Germinal center (tissue), 1 donor: ENCODE measurements around the gene FAM200C.

Experiments used
- DNase-seq: peaks from one replicate; pipeline ENCODE4 v3.0.0; 2012; ENCODE audit warnings: mixed read lengths, low spot score

Gene FAM200C

DNA sequence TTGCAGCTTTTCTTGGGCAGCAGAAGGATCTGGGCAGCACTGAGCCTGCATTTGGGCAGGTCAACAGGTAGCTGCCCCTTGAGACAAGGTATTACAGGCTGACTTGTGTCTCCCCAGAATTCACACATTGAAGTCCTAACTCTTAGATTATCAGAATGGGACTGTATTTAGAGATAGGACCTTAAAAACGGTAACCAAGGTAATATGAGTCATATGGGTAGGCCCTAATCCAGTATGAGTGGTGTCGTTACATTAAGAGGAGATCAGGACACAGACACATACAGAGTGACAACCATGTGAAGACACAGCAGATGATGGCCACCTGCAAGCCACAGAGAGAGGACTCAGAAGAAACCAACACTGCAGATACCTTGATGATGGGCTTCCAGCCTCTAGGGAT lies 32.6 kb downstream of the FAM200C start:
- DNase-seq: no peak

- no peak for DNase-seq
These were observed 33.6 kb downstream of the FAM200C start for GRCh38 chr5:160366230-160366629.

DNA sequence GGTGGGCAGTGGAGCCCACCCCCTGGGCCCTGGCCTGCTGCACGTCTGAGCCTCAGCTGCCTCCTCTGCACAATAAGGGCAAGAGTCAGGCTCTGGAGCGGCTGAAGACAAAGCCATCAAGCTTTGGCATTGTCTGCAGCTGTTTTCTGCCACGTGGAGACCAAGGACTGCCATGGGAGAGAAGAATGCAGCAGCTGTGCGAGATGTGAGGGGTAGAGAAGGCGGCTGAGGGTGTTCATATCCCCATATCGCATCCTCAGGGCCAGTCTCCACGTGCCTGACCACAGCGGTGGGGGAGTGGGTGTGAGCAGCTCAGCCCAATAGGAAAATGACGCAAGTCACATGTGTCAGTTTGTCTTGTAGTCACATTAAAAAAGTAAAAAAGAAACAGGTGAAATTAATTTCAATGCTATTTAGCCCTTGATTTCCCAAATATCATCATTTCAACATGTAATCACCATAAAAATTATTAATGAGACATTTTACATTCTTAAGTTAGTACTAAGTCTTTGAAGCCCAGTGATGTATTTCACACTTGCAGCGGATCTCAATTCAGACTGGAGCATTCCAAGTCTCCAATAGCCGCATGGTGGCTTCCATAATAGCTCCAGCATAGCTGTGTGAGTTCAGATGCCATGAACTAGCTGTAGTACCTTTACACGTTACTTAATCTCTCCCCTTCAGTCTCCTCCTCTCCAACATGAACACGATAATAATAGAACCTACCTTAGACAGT lies 36.0 kb downstream of the FAM200C start:
- DNase-seq: no peak

- no peak for DNase-seq
These were observed 36.6 kb downstream of the FAM200C start for GRCh38 chr5:160363211-160363610.

GRCh38 chr5:160361624-160362228 lies 38.1 kb downstream of the FAM200C start:
- DNase-seq: no peak

DNA sequence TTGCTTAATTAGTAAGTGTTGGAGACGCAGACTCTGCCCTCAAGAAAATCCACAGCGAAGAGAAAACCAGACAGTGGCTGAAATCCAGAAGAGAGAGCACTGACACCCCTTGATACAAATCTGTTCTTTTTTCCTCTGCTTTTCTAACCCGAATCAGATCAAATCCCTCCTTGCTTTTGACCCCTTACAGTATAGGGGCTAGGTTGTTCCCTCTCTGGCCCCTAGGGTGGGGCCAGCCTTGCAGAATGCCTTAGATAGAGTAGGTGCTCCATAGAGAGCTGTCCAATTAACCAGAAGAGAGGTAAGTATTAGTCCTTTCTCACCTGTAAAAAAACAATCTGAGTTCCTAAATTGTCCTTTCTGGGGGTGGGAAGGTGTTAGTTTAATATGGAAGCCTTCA lies 39.5 kb downstream of the FAM200C start:
- DNase-seq: no peak

- no peak for DNase-seq
These were observed 40.0 kb downstream of the FAM200C start for GRCh38 chr5:160359816-160360215.

- DNase-seq: no peak
These were observed 40.6 kb downstream of the FAM200C start for GRCh38 chr5:160359242-160359641.

- no peak for DNase-seq
These were observed 41.9 kb downstream of the FAM200C start for GRCh38 chr5:160357861-160358411.

DNA sequence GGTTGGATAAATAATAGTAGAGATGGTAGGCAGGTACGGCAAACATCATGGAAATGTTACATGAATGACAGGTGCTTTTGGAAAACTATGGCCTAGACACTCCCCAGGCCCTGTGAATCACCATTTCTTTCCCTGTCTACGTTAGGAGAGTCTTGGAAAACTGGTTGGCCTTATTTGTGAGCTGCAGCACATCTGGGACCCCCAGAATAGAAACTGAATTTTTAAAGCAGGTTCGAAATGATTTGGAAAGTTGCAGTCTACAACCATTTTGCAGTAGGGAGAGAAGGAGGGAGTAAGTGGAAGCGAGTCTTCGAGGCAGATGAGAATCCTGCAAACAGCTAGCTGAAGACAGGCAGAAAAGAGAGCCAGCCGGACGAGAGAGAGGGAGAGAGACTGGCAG lies 42.5 kb downstream of the FAM200C start:
- no peak for DNase-seq

DNA sequence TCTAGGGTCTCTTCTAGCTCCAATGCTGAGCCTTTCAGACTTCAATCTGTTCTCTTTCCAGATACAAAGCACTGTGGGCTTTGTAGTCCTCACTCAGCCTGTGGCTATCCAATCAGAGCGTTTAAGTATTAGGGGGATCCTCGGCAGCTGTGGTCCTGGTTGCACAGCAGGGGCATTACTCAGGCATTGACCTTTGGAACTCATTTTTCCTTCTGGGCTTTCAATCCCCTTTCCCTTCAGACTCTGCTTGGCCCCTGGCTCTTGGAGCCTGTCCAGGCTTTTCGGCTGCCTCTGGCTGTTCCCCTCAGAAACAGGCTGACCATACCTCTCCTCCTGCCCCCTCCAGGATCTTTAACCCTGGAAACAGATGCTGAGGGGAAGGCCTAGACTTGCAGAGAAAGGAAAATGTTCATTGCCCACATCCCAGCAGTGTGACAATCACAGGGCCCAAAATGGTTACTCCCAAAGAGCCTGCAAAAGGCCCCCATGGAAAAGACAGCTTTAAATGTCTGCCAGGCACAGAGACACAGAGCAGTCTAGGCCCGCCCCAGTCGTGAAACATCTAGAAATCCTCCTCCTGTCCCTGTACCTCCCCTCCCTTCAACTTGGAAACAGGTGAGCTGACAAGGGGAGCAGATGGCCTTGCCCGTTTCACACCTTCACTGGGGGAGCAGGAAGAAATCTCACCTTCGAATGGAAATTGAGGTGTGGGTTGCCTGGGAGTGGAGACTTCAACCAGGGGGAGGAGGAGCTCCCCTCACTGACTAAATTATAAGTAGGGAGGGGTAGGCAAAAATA lies 43.1 kb downstream of the FAM200C start:
- DNase-seq: no peak

GRCh38 chr5:160354666-160355065 lies 45.2 kb downstream of the FAM200C start:
- no peak for DNase-seq

GRCh38 chr5:160353379-160353778 lies 46.5 kb downstream of the FAM200C start:
- no peak for DNase-seq

- no peak for DNase-seq
These were observed 47.5 kb downstream of the FAM200C start for GRCh38 chr5:160352308-160352707.

DNA sequence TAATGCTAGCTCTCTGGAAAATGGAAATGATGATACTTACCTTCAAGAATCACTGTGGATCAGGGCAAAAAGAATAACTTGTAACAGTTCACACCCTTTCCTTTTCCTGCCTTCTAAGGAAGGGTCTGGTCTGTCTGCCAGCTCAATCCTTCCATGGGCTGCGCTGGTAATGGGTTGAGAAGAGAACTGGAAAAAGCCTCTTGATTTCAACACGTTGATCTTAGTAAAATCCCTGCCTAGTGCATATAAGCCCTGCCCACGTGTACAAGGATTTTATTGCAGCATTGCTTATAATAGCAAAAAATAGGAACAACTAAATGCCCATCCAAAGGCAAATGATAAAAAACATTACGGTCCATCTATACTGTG lies 49.9 kb downstream of the FAM200C start:
- DNase-seq: no peak

DNA sequence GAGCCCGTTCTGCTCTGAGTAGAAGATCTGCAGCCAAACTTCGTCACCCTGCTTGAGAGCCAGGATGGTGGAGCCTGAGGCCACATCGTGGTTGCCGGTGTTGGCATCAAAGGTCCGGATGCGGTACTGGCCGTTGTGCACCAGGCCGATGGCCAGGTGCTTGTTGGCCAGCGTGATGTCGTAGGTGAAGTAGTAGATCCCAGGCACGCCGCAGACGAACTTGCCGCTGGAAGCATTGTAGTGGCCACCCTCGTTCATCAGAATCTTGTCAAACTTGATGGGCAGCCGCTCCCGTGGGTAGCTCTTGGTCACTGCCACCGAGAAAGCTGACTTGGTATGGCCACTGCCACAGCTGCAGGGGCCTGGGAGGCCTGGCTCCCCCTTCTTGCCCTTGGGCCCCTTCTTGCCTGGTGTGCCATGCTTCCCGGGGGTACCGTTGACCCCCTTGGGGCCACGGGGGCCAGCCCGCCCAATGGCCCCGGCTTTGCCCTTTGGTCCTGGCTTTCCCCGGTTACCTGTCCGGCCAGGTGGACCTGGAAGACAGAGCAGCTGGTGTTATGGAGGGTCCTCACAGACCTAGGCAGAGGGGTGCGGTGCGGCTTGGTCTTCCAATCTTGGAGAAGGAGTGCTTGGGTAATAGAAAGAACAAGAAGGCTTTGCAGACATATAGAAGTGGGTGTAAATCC lies 50.5 kb downstream of the FAM200C start:
- DNase-seq: no peak

DNA sequence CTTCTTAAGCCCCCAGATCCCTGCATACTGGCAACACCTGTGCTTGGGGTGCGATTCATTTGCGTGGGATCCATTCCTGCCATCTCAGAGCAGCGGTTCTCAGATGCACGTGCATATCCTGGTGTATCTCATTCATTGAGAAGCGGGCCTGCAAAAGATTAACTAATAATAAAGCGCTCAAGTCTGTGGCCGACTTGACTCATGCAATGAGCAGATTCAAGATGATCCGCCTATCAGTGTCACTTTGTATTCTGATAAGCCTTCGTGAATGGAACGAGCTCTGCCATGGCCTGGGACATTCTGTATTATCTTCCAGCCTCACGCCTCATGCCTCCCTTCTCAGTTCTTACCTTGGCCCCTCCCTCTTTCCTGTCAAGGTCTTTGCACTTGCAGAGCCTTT lies 51.8 kb downstream of the FAM200C start:
- DNase-seq: no peak

DNA sequence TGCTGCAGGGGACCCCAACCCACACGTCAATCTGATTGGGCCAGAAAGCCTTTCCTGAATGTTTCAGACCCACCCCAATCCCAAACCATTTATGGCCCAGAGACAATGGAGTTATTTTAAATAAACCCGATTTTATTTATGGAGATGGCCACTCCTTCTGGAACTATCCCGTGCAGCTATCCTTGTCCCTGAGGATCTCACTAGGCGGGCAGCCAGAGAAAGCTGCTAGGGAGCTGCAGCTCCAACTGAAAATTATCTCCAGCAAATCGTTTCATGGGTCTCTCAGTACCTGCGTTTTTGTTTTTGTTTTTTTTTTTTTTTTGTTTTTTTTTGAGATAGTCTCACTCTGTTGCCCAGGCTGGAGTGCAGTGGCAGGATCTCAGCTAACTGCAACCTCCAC lies 52.4 kb downstream of the FAM200C start:
- DNase-seq: no peak
